Mesenchymal stem cell (in vitro differentiated cells and primary cell): ENCODE results near the gene EPHA1.
"Not testable (repeated sequence)": the region's sequence is repeated elsewhere in the genome, so short reads cannot be mapped to it uniquely, and the experiment has no call there.

Experiments
- DNase-seq: peaks from one replicate; pipeline ENCODE4 v3.0.0-alpha.2; 2013
- H2AFZ ChIP-seq: one replicate; pipeline ENCODE4 v1.6.1; 2013; ENCODE audit warnings: low read depth, mild to moderate bottlenecking, control low read depth, inconsistent platforms, low read length, moderate library complexity
- H2AK5ac ChIP-seq: 2 replicates; pipeline ENCODE4 v1.6.1; 2013; ENCODE audit warnings: low read length, moderate library complexity, mild to moderate bottlenecking, inconsistent platforms; ENCODE audit not compliant: severe bottlenecking
- H2BK120ac ChIP-seq: one replicate; pipeline ENCODE4 v1.6.1; 2013; ENCODE audit warnings: low read depth, mild to moderate bottlenecking, inconsistent platforms, low read length, moderate library complexity
- H2BK12ac ChIP-seq, 2 experiments: one replicate each; pipeline ENCODE4 v1.6.1; 2013; ENCODE audit warnings: inconsistent platforms in 2 of 2, low read length in 2 of 2, mild to moderate bottlenecking in 2 of 2, moderate library complexity in 2 of 2, control low read depth in 1 of 2
- H2BK15ac ChIP-seq: one replicate; pipeline ENCODE4 v1.6.1; 2013; ENCODE audit warnings: mild to moderate bottlenecking, low read depth, inconsistent platforms; ENCODE audit not compliant: poor library complexity, severe bottlenecking
- H2BK5ac ChIP-seq: 2 replicates; pipeline ENCODE4 v1.6.1; 2013; ENCODE audit warnings: low read depth, mild to moderate bottlenecking, low read length, control low read depth, inconsistent platforms; ENCODE audit not compliant: poor library complexity, severe bottlenecking
- H3K14ac ChIP-seq, 2 experiments: one replicate each; pipeline ENCODE4 v1.6.1; 2013; ENCODE audit warnings: inconsistent platforms in 2 of 2, low read length in 2 of 2, control low read depth in 1 of 2, mild to moderate bottlenecking in 1 of 2, moderate library complexity in 1 of 2
- H3K18ac ChIP-seq, 2 experiments: one replicate each; pipeline ENCODE4 v1.6.1; 2013; ENCODE audit warnings: inconsistent platforms in 2 of 2, low read length in 2 of 2, control low read depth in 1 of 2, low read depth in 1 of 2, mild to moderate bottlenecking in 1 of 2
- H3K23ac ChIP-seq, 2 experiments: one replicate each; pipeline ENCODE4 v1.6.1; 2013; ENCODE audit warnings: inconsistent platforms in 2 of 2, low read length in 2 of 2, mild to moderate bottlenecking in 2 of 2, moderate library complexity in 2 of 2, control low read depth in 1 of 2
- H3K27ac ChIP-seq: 2 replicates; pipeline ENCODE4 v1.5.1; 2013; ENCODE audit warnings: mild to moderate bottlenecking, moderate library complexity, low read length, control low read depth, inconsistent platforms; ENCODE audit not compliant: poor library complexity, severe bottlenecking
- H3K27me3 ChIP-seq, 2 experiments: 2 replicates each; pipeline versions ENCODE4 v1.6.1 to v1.7.0; 2013; ENCODE audit warnings: low read length in 2 of 2, mild to moderate bottlenecking in 2 of 2, moderate library complexity in 2 of 2, control low read depth in 1 of 2, inconsistent platforms in 1 of 2; ENCODE audit not compliant: control insufficient read depth in 1 of 2, insufficient read depth in 1 of 2
- H3K36me3 ChIP-seq, 2 experiments: 2 replicates each; pipeline versions ENCODE4 v1.6.1 to v1.7.0; 2013; ENCODE audit warnings: low read length in 2 of 2, control low read depth in 1 of 2, inconsistent platforms in 1 of 2, low read depth in 1 of 2, mild to moderate bottlenecking in 1 of 2; ENCODE audit not compliant: insufficient read depth in 2 of 2, control insufficient read depth in 1 of 2
- H3K4ac ChIP-seq, 2 experiments: one replicate each; pipeline ENCODE4 v1.6.1; 2013; ENCODE audit warnings: inconsistent platforms in 2 of 2, low read length in 2 of 2, mild to moderate bottlenecking in 2 of 2, moderate library complexity in 2 of 2, control low read depth in 1 of 2, low read depth in 1 of 2
- H3K4me1 ChIP-seq: 2 replicates; pipeline ENCODE4 v1.6.1; 2013; ENCODE audit warnings: low read depth, low read length, control low read depth; ENCODE audit not compliant: control insufficient read depth, insufficient read depth
- H3K4me2 ChIP-seq: 2 replicates; pipeline ENCODE4 v1.6.1; 2013; ENCODE audit warnings: low read length, mild to moderate bottlenecking, inconsistent platforms; ENCODE audit not compliant: poor library complexity, severe bottlenecking
- H3K4me3 ChIP-seq, 2 experiments: 2 replicates each; pipeline versions ENCODE4 v1.5.1 to v1.7.0; 2013; ENCODE audit warnings: low read length in 2 of 2, mild to moderate bottlenecking in 2 of 2, control low read depth in 1 of 2, low read depth in 1 of 2; ENCODE audit not compliant: insufficient read depth in 1 of 2
- H3K79me1 ChIP-seq: replicated peaks from 2 replicates; pipeline ENCODE4 v1.6.1; 2013; ENCODE audit warnings: mild to moderate bottlenecking, control low read depth, low read length, inconsistent platforms; ENCODE audit not compliant: poor library complexity, severe bottlenecking
- H3K9ac ChIP-seq: 2 replicates; pipeline ENCODE4 v1.7.0; 2013; ENCODE audit warnings: mild to moderate bottlenecking, low read length, moderate library complexity
- H3K9me3 ChIP-seq: 2 replicates; pipeline ENCODE4 v1.7.0; 2013; ENCODE audit warnings: mild to moderate bottlenecking, low read length; ENCODE audit not compliant: control insufficient read depth
- H4K8ac ChIP-seq: one replicate; pipeline ENCODE4 v1.6.1; 2013; ENCODE audit warnings: inconsistent platforms, mild to moderate bottlenecking, low read length, moderate library complexity
- H4K91ac ChIP-seq: one replicate; pipeline ENCODE4 v1.6.1; 2013; ENCODE audit warnings: mild to moderate bottlenecking, low read length, inconsistent platforms
- WGBS: methylation state at CpG from one replicate; pipeline ENCODE4 v1.1.7; 2013; ENCODE audit warnings: mixed read lengths; 5-methylcytosine and 5-hydroxymethylcytosine counted together

The EPHA1 gene

GRCh38 chr7:143415209-143415608 lies 6.6 kb upstream of the EPHA1 start:
- not testable (repeated sequence) for H2BK5ac ChIP-seq, H3K9ac ChIP-seq, H3K23ac ChIP-seq, H2BK15ac ChIP-seq, H3K9me3 ChIP-seq, H2AK5ac ChIP-seq, H2BK12ac ChIP-seq, H2AFZ ChIP-seq, H3K4me1 ChIP-seq, H3K18ac ChIP-seq, H3K14ac ChIP-seq, H4K8ac ChIP-seq, H3K79me1 ChIP-seq, DNase-seq, H3K36me3 ChIP-seq, H4K91ac ChIP-seq, H3K27ac ChIP-seq, H2BK120ac ChIP-seq, H3K4ac ChIP-seq, H3K4me2 ChIP-seq, H3K4me3 ChIP-seq
- H3K27me3 ChIP-seq = peaks cover 0 to 34% of the 10 kb centered on the region in 2 experiments
- 84% methylated on average over 4 of the region's 7 CpGs for WGBS

DNA sequence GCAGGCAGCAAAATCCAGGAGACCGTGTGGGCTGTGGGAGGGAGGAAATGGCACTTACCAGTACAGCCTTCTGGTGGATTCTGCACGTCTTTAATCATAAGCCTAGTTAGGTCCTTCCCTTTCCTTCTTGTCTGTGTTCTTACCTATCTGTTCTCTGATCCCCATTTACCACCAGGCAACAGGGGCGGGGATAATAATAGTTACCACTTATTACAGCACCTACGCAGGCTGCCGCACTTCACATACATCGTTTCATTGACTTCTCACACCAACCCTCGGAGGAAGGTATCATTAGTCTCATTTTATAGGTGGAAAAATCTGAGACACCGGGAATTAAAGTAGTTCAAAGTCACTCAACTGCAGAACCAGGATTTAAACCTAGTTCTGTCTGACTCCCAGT lies 4.5 kb upstream of the EPHA1 start:
- Histone ChIP-seq H4K91ac (no peak overlapping the region), H2BK15ac (no peak overlapping the region), H2AK5ac (no peak overlapping the region), H3K79me1 (no peaks in the 10 kb centered on the region), H3K9ac (no peak overlapping the region), H3K14ac (no peak overlapping the region), H2AFZ (no peak overlapping the region), H2BK5ac (no peak overlapping the region), H3K4me3 (no peak overlapping the region), H3K4me2 (no peak overlapping the region), H3K36me3 (no peaks in the 10 kb centered on the region), H2BK120ac (no peak overlapping the region), H3K27me3 (peaks cover 0 to 35% of the 10 kb centered on the region in 2 experiments), H3K23ac (no peak overlapping the region), H3K27ac (no peak overlapping the region), H2BK12ac (no peak overlapping the region), H3K18ac (no peak overlapping the region), H3K4me1 (peaks cover 9% of the 10 kb centered on the region), H4K8ac (no peak overlapping the region), H3K9me3 (no peaks in the 10 kb centered on the region), H3K4ac (no peak overlapping the region)
- DNase-seq = no peak
- 86% methylated on average over 8 of the region's 8 CpGs for WGBS

GRCh38 chr7:143411976-143412708 lies 3.5 kb upstream of the EPHA1 start:
- Histone ChIP-seq H2AK5ac (no peak overlapping the region), H3K27ac (no peak overlapping the region), H2BK15ac (no peak overlapping the region), H2BK5ac (no peak overlapping the region), H3K4me3 (no peak overlapping the region), H2BK12ac (no peak overlapping the region), H3K14ac (no peak overlapping the region), H3K79me1 (no peaks in the 10 kb centered on the region), H4K8ac (no peak overlapping the region), H3K36me3 (no peaks in the 10 kb centered on the region), H3K9ac (no peak overlapping the region), H4K91ac (no peak overlapping the region), H3K18ac (peak overlapping the region in 1 of 2 experiments; percentile 8), H3K27me3 (peaks cover 0 to 41% of the 10 kb centered on the region in 2 experiments), H2AFZ (no peak overlapping the region), H3K4me2 (no peak overlapping the region), H3K4ac (no peak overlapping the region), H2BK120ac (no peak overlapping the region), H3K9me3 (no peaks in the 10 kb centered on the region), H3K4me1 (peaks cover 14% of the 10 kb centered on the region), H3K23ac (no peak overlapping the region)
- WGBS = 87% methylated on average over 5 of the region's 5 CpGs
- no peak for DNase-seq

DNA sequence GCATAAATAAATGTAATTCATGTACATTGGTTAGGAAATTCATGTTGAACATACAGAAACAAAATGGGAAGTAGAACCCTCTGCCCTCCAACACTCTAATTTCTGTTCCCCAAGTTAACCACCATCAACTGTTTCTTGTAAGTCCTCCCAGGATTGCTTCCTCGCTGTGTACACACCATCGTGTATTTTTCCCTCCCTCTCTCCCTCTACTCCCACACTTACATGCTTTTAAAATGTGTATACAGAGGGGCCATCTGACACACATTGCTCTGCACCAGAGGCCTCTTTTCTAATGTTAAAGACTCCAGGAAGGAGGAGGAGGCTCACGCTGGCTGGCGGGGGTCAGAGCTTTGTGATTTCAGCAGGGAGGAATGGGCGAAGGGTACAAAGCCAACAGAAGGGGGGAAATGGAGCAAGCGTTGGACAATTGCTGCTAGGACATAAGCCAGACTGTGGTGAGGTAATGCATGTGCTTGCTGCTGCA lies 1.9 kb upstream of the EPHA1 start:
- WGBS = 29% methylated on average over 6 of the region's 6 CpGs
- Histone ChIP-seq H3K4me1 (peaks cover 14% of the 10 kb centered on the region), H2AK5ac (no peak overlapping the region), H3K14ac (peak overlapping the region in 1 of 2 experiments; percentile 50), H2BK12ac (no peak overlapping the region), H4K8ac (no peak overlapping the region), H3K79me1 (no peaks in the 10 kb centered on the region), H2AFZ (peak overlapping the region; percentile 46), H2BK5ac (no peak overlapping the region), H3K27ac (no peak overlapping the region), H2BK120ac (no peak overlapping the region), H3K4me2 (no peak overlapping the region), H3K9me3 (no peaks in the 10 kb centered on the region), H3K4ac (no peak overlapping the region), H3K23ac (no peak overlapping the region), H2BK15ac (no peak overlapping the region), H4K91ac (no peak overlapping the region), H3K4me3 (no peak overlapping the region), H3K18ac (peak overlapping the region in 1 of 2 experiments; percentile 56), H3K36me3 (no peaks in the 10 kb centered on the region), H3K9ac (peak overlapping the region; percentile 48), H3K27me3 (peaks cover 0 to 55% of the 10 kb centered on the region in 2 experiments)
- DNase-seq = no peak
